GM10847 (cell line): ENCODE measurements around the gene SLC7A6.

ENCODE experiments used
- POLR2A ChIP-seq: IDR thresholded peaks from 2 replicates; pipeline ENCODE4 v1.6.1; 2011; ENCODE audit not compliant: insufficient read length; ENCODE audit errors: extremely low read depth

SLC7A6 gene

DNA sequence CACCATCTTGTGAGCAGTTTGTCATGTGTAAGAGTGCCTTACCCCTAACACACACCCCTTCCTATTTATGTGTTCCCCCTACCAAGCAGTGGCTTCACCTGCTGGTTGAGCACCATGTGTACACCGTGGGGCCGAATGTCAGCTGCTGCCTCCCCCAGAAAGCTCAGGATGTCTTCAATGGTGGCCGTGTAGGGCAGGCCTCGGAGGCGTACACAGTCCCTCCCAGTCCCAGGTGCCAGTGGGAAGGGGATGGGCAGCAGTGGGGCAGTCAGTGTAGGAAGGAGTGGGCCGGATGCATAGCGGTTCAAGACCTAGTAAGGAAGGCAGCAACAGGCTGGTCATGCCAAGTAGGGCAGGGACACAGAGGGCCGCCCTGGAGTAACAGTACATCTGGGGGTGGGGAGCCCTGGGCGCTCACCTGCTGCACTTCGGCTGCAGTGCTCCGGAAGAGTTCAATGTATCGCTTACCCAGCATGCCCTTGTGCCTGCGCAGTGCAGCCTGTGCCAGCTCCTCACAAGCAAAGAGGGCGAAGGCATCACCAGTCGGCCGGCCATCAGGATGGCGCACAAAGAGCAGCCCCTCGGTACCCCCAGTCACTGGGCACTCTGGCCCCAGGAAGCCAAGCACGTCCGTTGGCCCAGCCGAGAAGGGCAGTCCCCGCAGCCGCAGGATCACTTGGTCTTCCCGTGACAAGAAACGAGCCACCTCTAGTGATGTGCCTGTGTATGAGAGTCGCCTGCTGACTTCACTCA, 32.8 kb upstream of the SLC7A6 start:
- TF ChIP-seq POLR2A: no peak

- TF ChIP-seq POLR2A: no peak
Observed at GRCh38 chr16:68232335-68232734, 32.0 kb upstream of the SLC7A6 start.

DNA sequence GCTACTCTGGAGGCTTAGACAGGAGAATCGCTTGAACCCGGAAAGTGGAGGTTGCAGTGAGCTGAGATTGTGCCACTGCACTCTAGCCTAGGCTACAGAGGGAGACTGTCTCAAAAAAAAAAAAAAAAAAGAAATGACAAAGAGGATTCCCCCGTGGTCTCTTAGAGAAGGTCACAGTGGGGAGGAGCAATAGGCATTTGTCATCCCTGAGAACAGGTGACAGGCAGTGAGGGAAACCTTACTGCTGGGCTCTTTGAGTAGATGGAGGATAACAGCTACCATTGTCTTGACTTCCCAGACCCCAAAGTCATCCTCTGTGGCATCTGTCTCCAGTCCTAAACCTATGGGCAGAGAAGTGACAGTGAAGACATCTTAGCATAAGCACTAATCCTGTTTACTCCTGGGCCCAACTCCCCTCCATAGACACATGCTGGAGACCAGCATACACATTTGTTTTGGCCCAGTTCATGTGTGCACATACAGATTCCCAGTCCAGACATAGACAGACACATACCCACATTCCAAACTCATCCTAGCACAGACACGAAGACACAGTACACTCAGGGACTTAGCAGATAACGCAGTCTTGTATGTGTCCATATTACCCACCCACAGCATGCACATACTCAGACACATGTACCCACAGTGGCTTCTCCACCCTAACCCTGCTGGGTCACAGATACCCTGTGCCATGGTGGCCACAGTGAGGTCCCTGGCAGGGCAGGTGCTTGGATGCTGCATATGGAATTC, 31.1 kb upstream of the SLC7A6 start:
- no peak for TF ChIP-seq POLR2A

GRCh38 chr16:68233835-68234187, 30.5 kb upstream of the SLC7A6 start:
- TF ChIP-seq POLR2A: no peak

- no peak for TF ChIP-seq POLR2A
Observed at GRCh38 chr16:68234188-68235107, 29.9 kb upstream of the SLC7A6 start.

DNA sequence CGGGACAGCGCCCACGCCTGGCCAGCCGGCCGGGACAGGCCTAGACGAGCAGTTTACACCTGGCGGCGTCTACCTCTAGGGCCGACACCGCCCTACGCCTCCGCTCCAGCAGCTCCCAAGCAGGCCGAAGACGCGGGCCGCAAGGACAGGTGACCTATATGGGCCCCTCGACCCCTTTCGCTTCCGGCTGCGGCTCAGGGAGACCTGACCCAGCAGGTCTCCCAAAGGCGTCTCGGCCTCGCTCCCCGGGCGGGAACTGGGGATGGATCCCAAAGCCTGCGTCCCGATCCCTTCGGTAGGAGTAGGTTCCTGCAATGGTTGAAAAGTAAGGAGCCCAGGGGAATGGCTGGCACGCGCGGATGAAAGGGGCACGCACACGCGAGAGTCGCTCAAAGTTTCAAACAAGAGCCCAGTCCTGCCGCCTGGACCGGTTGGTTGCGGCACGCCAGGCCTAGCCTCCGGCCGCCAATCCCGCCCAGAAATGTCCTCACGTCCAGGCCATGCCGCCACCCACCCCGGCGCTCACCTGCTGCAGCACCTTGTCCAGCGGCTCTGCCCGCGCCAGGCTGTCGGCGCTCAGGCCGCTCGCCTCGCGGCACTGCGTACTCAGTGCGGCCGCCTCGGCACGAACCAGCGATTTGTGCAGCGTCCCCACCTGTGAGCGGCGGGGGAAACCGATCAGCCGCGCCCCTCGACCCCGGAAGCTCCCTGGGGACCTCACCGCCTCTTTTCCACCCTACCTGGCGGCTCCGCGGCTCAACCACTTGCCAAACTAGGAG, 29.0 kb upstream of the SLC7A6 start:
- TF ChIP-seq POLR2A: no peak

- TF ChIP-seq POLR2A: no peak
Observed at GRCh38 chr16:68235887-68236136, 28.5 kb upstream of the SLC7A6 start, which contains the start of gene ESRP2. Gene ESRP2 (minus strand): TSS chr16:68236127. CDS start chr16:68236045, 82 bp downstream.

DNA sequence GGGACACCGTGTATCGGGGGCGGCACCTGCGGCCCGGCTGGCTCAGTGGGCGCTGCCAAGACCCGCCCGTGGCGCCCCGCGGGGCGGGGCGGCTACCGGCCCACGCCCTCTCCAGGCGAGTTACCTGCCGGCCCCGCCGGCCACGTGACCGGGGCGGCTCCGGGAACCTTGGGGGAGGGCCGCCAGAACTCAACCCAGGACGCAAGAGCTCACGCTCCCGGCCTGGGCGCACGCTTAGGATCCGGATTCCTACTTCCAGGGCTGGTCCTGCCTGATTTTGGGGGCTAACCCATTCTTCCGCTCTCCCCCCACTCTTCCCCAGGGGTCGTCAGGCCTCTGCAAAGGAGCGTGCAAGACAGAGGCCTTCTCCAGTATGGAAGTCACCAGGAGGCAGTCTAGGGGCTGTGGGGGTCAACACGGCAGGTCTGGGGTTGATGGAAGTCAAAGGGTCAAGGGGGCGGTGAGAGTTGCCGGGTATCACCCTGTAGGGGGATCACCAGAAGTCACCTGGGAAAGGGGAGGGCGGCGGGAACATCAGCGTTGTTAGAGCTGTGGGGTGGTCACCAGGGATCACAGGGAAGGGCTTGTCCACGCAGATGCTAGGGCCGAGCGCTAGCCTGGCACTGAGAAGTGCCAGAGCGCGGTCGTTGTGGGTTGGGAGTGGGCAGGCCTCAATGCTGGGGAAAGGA, 28.0 kb upstream of the SLC7A6 start:
- TF ChIP-seq POLR2A: no peak

- no peak for TF ChIP-seq POLR2A
Observed at GRCh38 chr16:68236826-68237242, 27.5 kb upstream of the SLC7A6 start.

DNA sequence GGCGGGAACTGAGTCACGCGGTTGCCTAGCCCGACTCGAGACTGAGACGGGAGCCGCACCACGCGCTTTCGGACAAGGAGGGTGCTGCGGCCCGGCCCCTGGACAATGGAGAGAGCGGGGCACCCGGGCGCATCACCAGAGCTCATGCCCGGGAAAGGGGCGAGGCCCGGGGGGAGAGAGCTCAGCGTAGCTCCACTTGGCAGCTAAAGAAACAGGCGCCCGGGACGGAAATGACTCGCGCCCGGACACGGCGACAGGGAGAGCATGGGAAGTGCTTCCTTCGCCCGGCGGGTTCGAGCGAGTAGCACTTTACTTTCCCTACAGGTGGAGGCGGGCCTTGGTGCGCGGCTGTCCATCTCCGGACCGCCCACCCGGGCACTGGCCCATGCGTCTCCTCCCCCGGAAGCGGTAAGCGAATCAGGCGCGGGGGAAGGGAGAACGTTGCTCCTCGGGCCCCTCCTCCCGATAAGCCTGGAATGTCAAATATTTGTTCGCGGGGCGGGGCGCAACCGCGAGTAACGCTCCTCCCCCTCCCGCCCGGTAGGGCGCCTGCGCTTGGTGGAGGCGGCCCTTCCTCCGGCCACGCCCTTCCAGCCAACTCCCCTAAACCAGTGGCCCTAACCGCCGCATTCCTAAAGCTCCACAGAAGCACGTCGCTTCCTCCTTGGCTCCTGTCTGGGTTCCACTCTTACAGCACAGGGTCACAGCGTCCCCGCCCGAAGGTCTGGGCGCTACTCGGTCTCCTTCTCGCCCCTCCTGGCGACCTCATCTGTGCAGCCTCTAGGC, 26.9 kb upstream of the SLC7A6 start:
- TF ChIP-seq POLR2A: peak; percentile 25

- no peak for TF ChIP-seq POLR2A
Observed at GRCh38 chr16:68238029-68238345, 26.3 kb upstream of the SLC7A6 start.

DNA sequence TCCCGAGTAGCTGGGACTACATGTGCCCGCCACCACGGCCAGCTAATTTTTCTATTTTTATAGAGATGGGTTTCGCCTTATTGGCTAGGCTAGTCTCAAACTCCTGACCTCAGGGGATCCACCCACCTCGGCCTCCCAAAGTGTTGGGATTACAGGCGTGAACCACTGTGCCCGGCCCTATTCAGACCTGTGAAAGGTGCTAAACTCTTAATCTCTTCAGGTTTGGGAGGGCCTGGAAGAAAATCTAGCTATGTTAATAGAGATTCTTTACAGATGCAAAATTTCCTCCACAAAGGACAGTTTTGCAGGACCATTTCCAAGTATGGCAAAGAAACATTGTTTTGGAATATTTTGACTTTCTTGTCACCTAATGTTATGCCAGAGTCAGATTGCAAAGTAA, 22.2 kb upstream of the SLC7A6 start:
- TF ChIP-seq POLR2A: no peak

GRCh38 chr16:68242926-68243858, 21.1 kb upstream of the SLC7A6 start:
- no peak for TF ChIP-seq POLR2A
